GM23338 (cell line): ENCODE results near the gene NTNG2. TPM values are rescaled to one million over a fixed set of nuclear protein-coding genes. Genes with fewer than 3 reads are reported as not detected.

Experiments
- ATAC-seq: fragments of 200-7000 bp; cut with Tn5 transposase; 3 replicates; pipeline ENCODE4 v1.9.1; 2020
- DNase-seq: peaks from one replicate; pipeline ENCODE4 v3.0.0-alpha.2; 2015; ENCODE audit warnings: low spot score
- H2AFZ ChIP-seq: fragments of 200-600 bp; sonication (generic); 2 replicates; pipeline ENCODE4 v1.8.0; 2016; ENCODE audit warnings: antibody characterized with exemption, mild to moderate bottlenecking, moderate library complexity
- H3F3A ChIP-seq: fragments of 200-600 bp; sonication (generic); replicated peaks from 2 replicates; pipeline ENCODE4 v1.8.0; 2017; ENCODE audit warnings: antibody characterized with exemption, mixed run types, low read depth
- H3K27ac ChIP-seq: fragments of 200-600 bp; sonication (generic); 2 replicates; pipeline ENCODE4 v1.6.1; 2016; ENCODE audit warnings: low read depth
- H3K27me3 ChIP-seq: fragments of 200-600 bp; sonication (generic); 2 replicates; pipeline ENCODE4 v1.8.0; 2016; ENCODE audit warnings: mild to moderate bottlenecking, mixed run types, moderate library complexity; ENCODE audit not compliant: insufficient read depth
- H3K36me3 ChIP-seq: fragments of 200-600 bp; sonication (generic); 2 replicates; pipeline ENCODE4 v1.8.0; 2016; ENCODE audit warnings: mild to moderate bottlenecking; ENCODE audit not compliant: insufficient read depth
- H3K4me1 ChIP-seq: fragments of 200-600 bp; sonication (generic); 2 replicates; pipeline ENCODE4 v1.8.0; 2016; ENCODE audit warnings: mild to moderate bottlenecking, moderate library complexity; ENCODE audit not compliant: insufficient read depth
- H3K4me2 ChIP-seq: fragments of 200-600 bp; sonication (generic); 2 replicates; pipeline ENCODE4 v1.7.1; 2017; ENCODE audit warnings: mixed run types
- H3K4me3 ChIP-seq: fragments of 200-600 bp; sonication (generic); 2 replicates; pipeline ENCODE4 v1.6.1; 2016; ENCODE audit warnings: mixed run types
- H3K79me2 ChIP-seq: fragments of 200-600 bp; sonication (generic); replicated peaks from 2 replicates; pipeline ENCODE4 v1.8.0; 2017; ENCODE audit warnings: mild to moderate bottlenecking; ENCODE audit not compliant: insufficient read depth
- H3K9me2 ChIP-seq: fragments of 200-600 bp; sonication (generic); 2 replicates; pipeline ENCODE4 v1.8.0; 2017; ENCODE audit not compliant: insufficient read depth
- H4K20me1 ChIP-seq: fragments of 200-600 bp; sonication (generic); replicated peaks from 2 replicates; pipeline ENCODE4 v1.8.0; 2017; ENCODE audit warnings: mild to moderate bottlenecking; ENCODE audit not compliant: insufficient read depth
- H3K27ac Mint-ChIP-seq: 2 replicates; pipeline ENCODE4 v1.8.0; 2020; ENCODE audit warnings: inconsistent platforms, mild to moderate bottlenecking, moderate library complexity, mixed read lengths
- H3K27me3 Mint-ChIP-seq: 3 replicates; pipeline ENCODE4 v1.8.0; 2022; ENCODE audit warnings: low read depth, mild to moderate bottlenecking, moderate library complexity, mixed read lengths, inconsistent platforms; ENCODE audit not compliant: insufficient read depth, poor library complexity
- H3K36me3 Mint-ChIP-seq: 3 replicates; pipeline ENCODE4 v1.8.0; 2021; ENCODE audit warnings: low read depth, mild to moderate bottlenecking, inconsistent platforms, moderate library complexity, mixed read lengths
- H3K4me1 Mint-ChIP-seq: 3 replicates; pipeline ENCODE4 v1.8.0; 2020; ENCODE audit warnings: mild to moderate bottlenecking, inconsistent platforms, mixed read lengths
- H3K4me3 Mint-ChIP-seq: 3 replicates; pipeline ENCODE4 v1.8.0; 2021; ENCODE audit warnings: moderate library complexity, mild to moderate bottlenecking, inconsistent platforms, mixed read lengths
- H3K9me3 Mint-ChIP-seq: 3 replicates; pipeline ENCODE4 v1.8.0; 2020; ENCODE audit warnings: moderate library complexity, mild to moderate bottlenecking, inconsistent platforms, mixed read lengths
- CREB1 ChIP-seq: fragments of 250-450 bp; sonication (Bioruptor Pico); IDR thresholded peaks from 2 replicates; pipeline ENCODE4 v1.5.0; 2020; ENCODE audit warnings: low read depth, mild to moderate bottlenecking, moderate library complexity
- CTCF ChIP-seq, 2 experiments: fragments of 200-600 bp in 1 of 2; sonication (generic) in 1 of 2; conservative IDR thresholded peaks; 2 replicates each; pipeline versions ENCODE4 v1.5.1 to v1.6.1; 2016 to 2017; ENCODE audit warnings: antibody characterized with exemption in 2 of 2, low read depth in 2 of 2, mild to moderate bottlenecking in 2 of 2, moderate library complexity in 1 of 2
- ETS1 ChIP-seq: IDR thresholded peaks from 2 replicates; pipeline ENCODE4 v1.6.1; 2016; ENCODE audit warnings: antibody characterized with exemption
- EZH2 ChIP-seq: fragments of 200-600 bp; sonication (generic); IDR thresholded peaks from one replicate; pipeline ENCODE4 v1.8.0; 2017; ENCODE audit warnings: antibody characterized with exemption, mild to moderate bottlenecking, low read depth; ENCODE audit not compliant: unreplicated experiment
- EZH2phosphoT487 ChIP-seq: fragments of 200-600 bp; sonication (generic); IDR thresholded peaks from one replicate; pipeline ENCODE4 v1.8.1; 2018; ENCODE audit warnings: antibody characterized with exemption; ENCODE audit not compliant: unreplicated experiment
- JUNB ChIP-seq: IDR thresholded peaks from one replicate; pipeline ENCODE4 v1.6.1; 2016; ENCODE audit warnings: antibody characterized with exemption; ENCODE audit not compliant: unreplicated experiment
- NANOG ChIP-seq: IDR thresholded peaks from 2 replicates; pipeline ENCODE4 v1.6.1; 2016; ENCODE audit warnings: antibody characterized with exemption, borderline replicate concordance
- POLR2AphosphoS5 ChIP-seq: IDR thresholded peaks from 2 replicates; pipeline ENCODE4 v1.6.1; 2016; ENCODE audit warnings: antibody characterized with exemption, low read depth
- REST ChIP-seq: IDR thresholded peaks from one replicate; pipeline ENCODE4 v1.6.1; 2018; ENCODE audit warnings: antibody characterized with exemption; ENCODE audit not compliant: unreplicated experiment
- STAT1 ChIP-seq: IDR thresholded peaks from one replicate; pipeline ENCODE4 v1.6.1; 2016; ENCODE audit warnings: antibody characterized with exemption; ENCODE audit not compliant: unreplicated experiment
- ZNF114 ChIP-seq: fragments of 250-450 bp; sonication (Bioruptor Pico); IDR thresholded peaks from 2 replicates; pipeline ENCODE4 v1.5.0; 2020; ENCODE audit warnings: mild to moderate bottlenecking, moderate library complexity
- ZNF331 ChIP-seq: fragments of 250-450 bp; sonication (Bioruptor Pico); IDR thresholded peaks from 2 replicates; pipeline ENCODE4 v1.5.0; 2020; ENCODE audit warnings: low read depth, mild to moderate bottlenecking, moderate library complexity
- ZNF462 ChIP-seq: fragments of 250-450 bp; sonication (Bioruptor Pico); IDR thresholded peaks from 2 replicates; pipeline ENCODE4 v1.5.0; 2020; ENCODE audit warnings: mild to moderate bottlenecking, moderate library complexity
- polyA plus RNA-seq: library from polyadenylated mRNA; unstranded; fragments of >200 nt; fragmentation: Nextera tagmentation; extraction: Ambion mirVana; gene quantifications from 2 replicates; pipeline ENCODE4 v1.2.1, GENCODE V29; 2016
- total RNA-seq: library from RNA; depleted of rRNA; stranded (reverse); fragments of >200 nt; shearing (Covaris generic); gene quantifications from 2 replicates; pipeline ENCODE4 v1.2.3, GENCODE V29; 2014

NTNG2 gene
- total and polyA plus RNA-seq, 2 experiments from 2014 or later = 0.99 to 1.7 TPM

- peaks cover 29% of the 10 kb centered on the region for H3K36me3 ChIP-seq
- H4K20me1 ChIP-seq = peaks cover 25% of the 10 kb centered on the region
- no peak overlapping the region for H3K4me3 ChIP-seq
- H3K79me2 ChIP-seq = peaks cover 3% of the 10 kb centered on the region; the same call in 1 of the 2 replicates
- TF ChIP-seq ZNF114 (CRISPR knock-in tag) = no peak
- no peak for TF ChIP-seq EZH2phosphoT487
- no peak for TF ChIP-seq REST
- TF ChIP-seq NANOG = no peak
- no peak for TF ChIP-seq STAT1
- TF ChIP-seq CREB1 (CRISPR knock-in tag) = no peak
- no peak for TF ChIP-seq ZNF331 (CRISPR knock-in tag)
- TF ChIP-seq ZNF462 (CRISPR knock-in tag) = no peak
- TF ChIP-seq EZH2 = no peak
- no peak for TF ChIP-seq POLR2AphosphoS5
- TF ChIP-seq JUNB = no peak
- TF ChIP-seq CTCF (conservative IDR thresholded peaks at IDR 0.05; ENCODE audit: low read depth in 2 of 2) = no peak
- no peak for TF ChIP-seq ETS1
- no peaks in the 10 kb centered on the region for H3K4me1 ChIP-seq
- DNase-seq (no peak), ATAC-seq (no peak)
- H3K27me3 Mint-ChIP-seq = peaks cover 2% of the 10 kb centered on the region
- no peak overlapping the region for H3K27ac Mint-ChIP-seq
- no peaks in the 10 kb centered on the region; the same call in 2 of the 3 replicates for H3K4me1 Mint-ChIP-seq
- H2AFZ ChIP-seq = no peak overlapping the region
- H3K27ac ChIP-seq = no peak overlapping the region
- H3K9me3 Mint-ChIP-seq = no peaks in the 10 kb centered on the region
- 0 out of 2 replicates have a peak, but pooled peaks cover 2% of the 10 kb centered on the region for H3F3A ChIP-seq
- no peak overlapping the region for H3K4me3 Mint-ChIP-seq
- H3K9me2 ChIP-seq = no peaks in the 10 kb centered on the region
- no peak overlapping the region for H3K4me2 ChIP-seq
- no peaks in the 10 kb centered on the region for H3K27me3 ChIP-seq
- H3K36me3 Mint-ChIP-seq = peaks cover 43% of the 10 kb centered on the region
Observed at GRCh38 chr9:132288966-132289365, 127.1 kb downstream of the NTNG2 start.
